SK-N-SH (cell line): Measurements from ENCODE around the gene TFCP2. TPM values are rescaled to one million over a fixed set of nuclear protein-coding genes. Genes with fewer than 3 reads are reported as not detected.

Source experiments
- CTCF ChIA-PET: fragments of 300-600, 350-600 bp; formaldehyde crosslinking; extraction: SDS; loops from one replicate; lab custom pipeline; 2021; lab: Yijun Ruan, JAX
- POLR2A ChIA-PET: fragments of 350-600 bp; sonication (Branson Sonifier 250); formaldehyde crosslinking; extraction: SDS; loops from one replicate; lab custom pipeline; 2020; ENCODE audit warnings: antibody characterized with exemption, inconsistent platforms; lab: Yijun Ruan, JAX
- DNase-seq: peaks from one replicate; pipeline ENCODE4 v3.0.0; 2012
- H2AFZ ChIP-seq: fragments of 200-600 bp; sonication (generic); 2 replicates; pipeline ENCODE4 v1.8.1; 2016; ENCODE audit warnings: antibody characterized with exemption, mild to moderate bottlenecking, low read depth
- H3F3A ChIP-seq: fragments of 200-600 bp; sonication (generic); replicated peaks from 2 replicates; pipeline ENCODE3; 2016; ENCODE audit warnings: antibody characterized with exemption, mild to moderate bottlenecking; ENCODE audit not compliant: insufficient read depth
- H3K27ac ChIP-seq, 2 experiments: fragments of 200-500 bp in 1 of 2; fragments of 200-600 bp in 1 of 2; sonication (Bioruptor generic) in 1 of 2; sonication (generic), shearing (Covaris generic) in 1 of 2; 2 replicates each; pipeline versions ENCODE4 v1.5.1 to v1.6.1; 2014 to 2016; ENCODE audit warnings: low read depth in 2 of 2, inconsistent platforms in 1 of 2, low read length in 1 of 2, mild to moderate bottlenecking in 1 of 2, mixed read lengths in 1 of 2
- H3K27me3 ChIP-seq: fragments of 200-600 bp; sonication (generic), shearing (Covaris generic); 2 replicates; pipeline ENCODE4 v1.6.1; 2016; ENCODE audit warnings: mixed run types; ENCODE audit not compliant: insufficient read depth
- H3K36me3 ChIP-seq, 2 experiments: fragments of 200-500 bp in 1 of 2; fragments of 200-600 bp in 1 of 2; sonication (Bioruptor generic) in 1 of 2; sonication (generic) in 1 of 2; replicated peaks in 1 of 2; 2 replicates each; pipeline versions ENCODE3 to v1.5.1; 2014 to 2016; ENCODE audit warnings: low read length in 1 of 2, mild to moderate bottlenecking in 1 of 2; ENCODE audit not compliant: insufficient read depth in 2 of 2, control insufficient read depth in 1 of 2
- H3K4me1 ChIP-seq, 2 experiments: fragments of 200-500 bp in 1 of 2; fragments of 200-600 bp in 1 of 2; sonication (Bioruptor generic) in 1 of 2; sonication (generic), shearing (Covaris generic) in 1 of 2; 2 replicates each; pipeline versions ENCODE4 v1.5.1 to v1.6.1; 2014 to 2016; ENCODE audit warnings: low read depth in 1 of 2, low read length in 1 of 2, mixed run types in 1 of 2; ENCODE audit not compliant: insufficient read depth in 2 of 2, control insufficient read depth in 1 of 2
- H3K4me2 ChIP-seq: fragments of 200-600 bp; sonication (generic), shearing (Covaris generic); 2 replicates; pipeline ENCODE4 v1.6.1; 2017; ENCODE audit warnings: mixed run types
- H3K4me3 ChIP-seq, 2 experiments: fragments of 200-500 bp in 1 of 2; fragments of 200-600 bp in 1 of 2; sonication (Bioruptor generic) in 1 of 2; sonication (generic), shearing (Covaris generic) in 1 of 2; 2 replicates each; pipeline versions ENCODE4 v1.5.1 to v1.8.1; 2014 to 2016; ENCODE audit warnings: low read depth in 2 of 2, inconsistent platforms in 1 of 2, low read length in 1 of 2, mild to moderate bottlenecking in 1 of 2, mixed read lengths in 1 of 2, moderate library complexity in 1 of 2
- H3K79me2 ChIP-seq: fragments of 200-600 bp; sonication (generic); 2 replicates; pipeline ENCODE4 v1.8.1; 2017; ENCODE audit warnings: mild to moderate bottlenecking; ENCODE audit not compliant: insufficient read depth
- H3K9ac ChIP-seq: fragments of 200-600 bp; sonication (generic); 2 replicates; pipeline ENCODE4 v1.6.1; 2017; ENCODE audit warnings: mixed run types
- H3K9me2 ChIP-seq: fragments of 200-600 bp; sonication (generic); 2 replicates; pipeline ENCODE4 v1.6.1; 2017; ENCODE audit warnings: mixed run types
- H3K9me3 ChIP-seq: fragments of 200-600 bp; sonication (generic); 2 replicates; pipeline ENCODE4 v1.6.1; 2017; ENCODE audit warnings: mixed run types, mild to moderate bottlenecking, moderate library complexity
- H4K20me1 ChIP-seq: fragments of 200-600 bp; sonication (generic); 2 replicates; pipeline ENCODE4 v1.6.1; 2017; ENCODE audit warnings: mild to moderate bottlenecking, mixed run types; ENCODE audit not compliant: insufficient read depth
- CHD2 ChIP-seq: fragments of 150-350 bp; IDR thresholded peaks from 2 replicates; pipeline ENCODE4 v1.6.1; 2018; ENCODE audit warnings: low read length; ENCODE audit not compliant: partially characterized antibody
- ELF1 ChIP-seq: IDR thresholded peaks from 2 replicates; pipeline ENCODE4 v1.4.0; 2012
- EP300 ChIP-seq, 2 experiments: IDR thresholded peaks; 2 replicates each; pipeline versions ENCODE4 v1.4.0 to v1.6.1; 2012; ENCODE audit warnings: borderline replicate concordance in 1 of 2, low read depth in 1 of 2, low read length in 1 of 2
- EZH2phosphoT487 ChIP-seq: fragments of 200-600 bp; sonication (generic); IDR thresholded peaks from 2 replicates; pipeline ENCODE4 v1.6.1; 2017; ENCODE audit warnings: low read depth, mixed run types, mild to moderate bottlenecking, antibody characterized with exemption, moderate library complexity, borderline replicate concordance
- FOSL2 ChIP-seq: IDR thresholded peaks from 2 replicates; pipeline ENCODE4 v1.4.0; 2012; ENCODE audit warnings: low read depth, mild to moderate bottlenecking, moderate library complexity, borderline replicate concordance
- FOXM1 ChIP-seq: IDR thresholded peaks from 2 replicates; pipeline ENCODE4 v1.4.0; 2012; ENCODE audit warnings: low read depth, mild to moderate bottlenecking
- GABPA ChIP-seq: IDR thresholded peaks from 2 replicates; pipeline ENCODE4 v1.4.0; 2012; ENCODE audit warnings: low read depth, mild to moderate bottlenecking
- GATA2 ChIP-seq: sonication (generic); formaldehyde crosslinking; IDR thresholded peaks from 2 replicates; pipeline ENCODE4 v1.5.0; 2020; ENCODE audit warnings: mild to moderate bottlenecking, missing genetic modification reagents
- JUND ChIP-seq: IDR thresholded peaks from 2 replicates; pipeline ENCODE4 v1.4.0; 2012
- MEF2A ChIP-seq: IDR thresholded peaks from 2 replicates; pipeline ENCODE4 v1.4.0; 2012; ENCODE audit warnings: low read depth, borderline replicate concordance
- MXI1 ChIP-seq: IDR thresholded peaks from 2 replicates; pipeline ENCODE4 v1.6.1; 2012; ENCODE audit warnings: mild to moderate bottlenecking, low read depth, low read length, improper control_type of control experiment
- NRF1 ChIP-seq: IDR thresholded peaks from 2 replicates; pipeline ENCODE4 v1.6.1; 2012; ENCODE audit warnings: low read depth, mild to moderate bottlenecking, low read length
- RFX5 ChIP-seq: IDR thresholded peaks from 2 replicates; pipeline ENCODE4 v1.6.1; 2012; ENCODE audit warnings: mild to moderate bottlenecking, improper control_type of control experiment, low read length
- RXRA ChIP-seq: IDR thresholded peaks from 2 replicates; pipeline ENCODE4 v1.4.0; 2012; ENCODE audit warnings: low read depth, mild to moderate bottlenecking, borderline replicate concordance
- SIN3A ChIP-seq: IDR thresholded peaks from 2 replicates; pipeline ENCODE4 v1.6.1; 2012; ENCODE audit warnings: low read depth, mild to moderate bottlenecking, low read length, moderate library complexity, borderline replicate concordance
- SMC3 ChIP-seq: IDR thresholded peaks from 2 replicates; pipeline ENCODE4 v1.6.1; 2012; ENCODE audit warnings: low read depth, low read length, improper control_type of control experiment
- TAF1 ChIP-seq: IDR thresholded peaks from 2 replicates; pipeline ENCODE4 v1.6.1; 2012; ENCODE audit warnings: low read depth, mild to moderate bottlenecking, low read length, moderate library complexity, borderline replicate concordance
- TCF12 ChIP-seq: IDR thresholded peaks from 2 replicates; pipeline ENCODE4 v1.4.0; 2012
- TEAD4 ChIP-seq: IDR thresholded peaks from 2 replicates; pipeline ENCODE4 v1.4.0; 2012; ENCODE audit warnings: mild to moderate bottlenecking, borderline replicate concordance; ENCODE audit not compliant: insufficient read depth
- YY1 ChIP-seq: IDR thresholded peaks from 2 replicates; pipeline ENCODE4 v1.4.0; 2012; ENCODE audit warnings: low read depth, mild to moderate bottlenecking
- WGBS: methylation state at CpG from one replicate; pipeline ENCODE4 v1.1.6; 2017; ENCODE audit warnings: low lambda C conversion rate; 5-methylcytosine and 5-hydroxymethylcytosine counted together
- polyA plus RNA-seq, 3 experiments: library from polyadenylated mRNA; depleted of rRNA; stranded (reverse); fragments of >200 nt; gene quantifications; 2 replicates each; pipeline ENCODE4 v1.2.3, GENCODE V29; 2012
- TF ChIP-seq, protein P1 (sequence below): fragments of 200-600 bp; sonication (generic); IDR thresholded peaks from 2 replicates; pipeline ENCODE4 v1.6.1; 2017; ENCODE audit warnings: antibody characterized with exemption, mild to moderate bottlenecking, moderate library complexity
- TF ChIP-seq, protein P2 (sequence below): IDR thresholded peaks from 2 replicates; pipeline ENCODE4; 2012
- TF ChIP-seq, protein P3 (sequence below): fragments of 150-350 bp; IDR thresholded peaks from 2 replicates; pipeline ENCODE4 v1.6.1; 2016; ENCODE audit warnings: mild to moderate bottlenecking, low read depth, low read length
- TF ChIP-seq, protein P4 (sequence below): IDR thresholded peaks from 2 replicates; pipeline ENCODE4 v1.4.0; 2012; ENCODE audit warnings: low read depth, borderline replicate concordance
- TF ChIP-seq, protein P5 (sequence below): IDR thresholded peaks from 2 replicates; pipeline ENCODE4 v1.4.0; 2012; ENCODE audit warnings: low read depth, borderline replicate concordance
- TF ChIP-seq, protein P6 (sequence below): IDR thresholded peaks from 2 replicates; pipeline ENCODE4 v1.4.0; 2012; ENCODE audit warnings: low read depth

Gene TFCP2
- polyA plus RNA-seq, 1 of the 3 experiments (the other 2 are of a cell fraction) = 18.1 TPM

DNA sequence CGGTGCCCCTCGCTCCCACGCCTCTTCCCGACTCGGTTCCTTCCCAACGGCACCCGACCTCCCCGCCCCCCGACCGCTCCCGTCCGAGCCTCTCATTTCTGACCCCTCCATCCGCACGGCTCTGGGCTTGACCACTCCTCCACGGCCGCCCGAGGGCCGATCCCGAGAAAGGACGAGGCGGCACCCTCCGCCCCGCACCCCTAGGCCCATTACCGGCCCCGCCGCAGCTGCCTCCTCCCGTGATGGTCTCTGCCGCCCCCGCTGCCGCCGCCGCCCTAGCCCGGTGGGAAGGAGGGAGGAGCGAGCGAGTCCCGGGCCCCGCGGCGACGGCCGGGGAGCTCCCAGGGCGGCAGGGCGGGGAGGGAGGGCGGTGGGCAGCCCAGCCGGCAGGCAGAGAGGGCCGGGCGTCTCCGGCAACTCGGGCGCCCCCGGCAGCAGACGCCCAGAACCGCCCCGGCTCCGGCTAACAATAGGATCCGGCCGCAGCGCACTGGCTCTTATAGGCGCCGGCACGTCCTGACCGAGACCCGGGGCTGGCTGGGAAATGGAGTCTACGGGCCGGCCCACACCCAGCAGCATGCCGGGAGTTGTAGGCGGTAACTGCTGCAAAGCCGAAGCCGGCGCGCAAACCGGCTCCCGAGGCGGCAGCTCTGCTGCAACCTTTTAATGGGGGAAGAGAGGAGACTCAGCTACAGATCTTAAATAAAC, 89.7 kb downstream of the TFCP2 start, which contains the start of gene CSRNP2:
Gene CSRNP2 (minus strand): TSS at position 471 of the 708 bp plus-strand sequence. CDS start 7,035 bp downstream, outside the sequence.
- peak within 1 kb of the TSS; percentile 93 for H2AFZ ChIP-seq
- H3K4me3 ChIP-seq = peak within 1 kb of the TSS; percentile 83 to 97
- H3K27ac ChIP-seq = peak within 1 kb of the TSS; percentile 86 to 90
- H3K9me2 ChIP-seq = no peaks in the 10 kb centered on the region
- POLR2A ChIA-PET = interaction anchor here (0.6 to 2.7 kb wide), 18 partner anchors 9 to 626 kb away, joined by 3 to 16 read pairs (median 4); partner anchors contain the start of genes DAZAP2, LETMD1, POU6F1 and SLC11A2
- peaks cover 6 to 7% of the 10 kb centered on the region in 2 experiments; a peak in 3 of 4 replicates for H3K4me1 ChIP-seq
- WGBS = 1% methylated on average over 21 of the region's 74 CpGs
- no peaks in the 10 kb centered on the region for H3K27me3 ChIP-seq
- H3F3A ChIP-seq = no peaks in the 10 kb centered on the region
- H3K4me2 ChIP-seq = peak within 1 kb of the TSS; percentile 75
- peaks cover 0 to 3% of the 10 kb centered on the region in 2 experiments for H3K36me3 ChIP-seq
- H3K79me2 ChIP-seq = peaks cover 49% of the 10 kb centered on the region
- H3K9ac ChIP-seq = peak within 1 kb of the TSS; percentile 98
- H4K20me1 ChIP-seq = peaks cover 31% of the 10 kb centered on the region
- H3K9me3 ChIP-seq = no peaks in the 10 kb centered on the region
- DNase-seq = peak; percentile 99
- CTCF ChIA-PET = interaction anchor here (0.7 kb wide), 1 partner anchor 871 kb away, joined by 3 read pairs; no protein-coding TSS in a partner anchor
- TF ChIP-seq ELF1 (0 out of 2 replicates have a peak, but pooled peaks have one; percentile 32), MXI1 (peak; percentile 70; the same call in 1 of the 2 replicates), TEAD4 (no peak), EZH2phosphoT487 (no peak), RXRA (no peak), FOSL2 (no peak), TAF1 (peak; percentile 98), SIN3A (peak; percentile 90; the same call in 1 of the 2 replicates), FOXM1 (no peak), NRF1 (no peak), JUND (no peak), TCF12 (no peak), EP300 (IDR thresholded peaks at IDR 0.05; ENCODE audit: borderline replicate concordance in 1 of 2, low read depth in 1 of 2, low read length in 1 of 2) (peak in 1 of 2 experiments; percentile 10; a peak in 1 of 4 replicates), YY1 (no peak), GABPA (peak; percentile 61; the same call in 1 of the 2 replicates), CHD2 (peak; percentile 65), GATA2 (CRISPR knock-in tag) (no peak), RFX5 (no peak), MEF2A (no peak), SMC3 (no peak)
- TF ChIP-seq, protein P1, sequence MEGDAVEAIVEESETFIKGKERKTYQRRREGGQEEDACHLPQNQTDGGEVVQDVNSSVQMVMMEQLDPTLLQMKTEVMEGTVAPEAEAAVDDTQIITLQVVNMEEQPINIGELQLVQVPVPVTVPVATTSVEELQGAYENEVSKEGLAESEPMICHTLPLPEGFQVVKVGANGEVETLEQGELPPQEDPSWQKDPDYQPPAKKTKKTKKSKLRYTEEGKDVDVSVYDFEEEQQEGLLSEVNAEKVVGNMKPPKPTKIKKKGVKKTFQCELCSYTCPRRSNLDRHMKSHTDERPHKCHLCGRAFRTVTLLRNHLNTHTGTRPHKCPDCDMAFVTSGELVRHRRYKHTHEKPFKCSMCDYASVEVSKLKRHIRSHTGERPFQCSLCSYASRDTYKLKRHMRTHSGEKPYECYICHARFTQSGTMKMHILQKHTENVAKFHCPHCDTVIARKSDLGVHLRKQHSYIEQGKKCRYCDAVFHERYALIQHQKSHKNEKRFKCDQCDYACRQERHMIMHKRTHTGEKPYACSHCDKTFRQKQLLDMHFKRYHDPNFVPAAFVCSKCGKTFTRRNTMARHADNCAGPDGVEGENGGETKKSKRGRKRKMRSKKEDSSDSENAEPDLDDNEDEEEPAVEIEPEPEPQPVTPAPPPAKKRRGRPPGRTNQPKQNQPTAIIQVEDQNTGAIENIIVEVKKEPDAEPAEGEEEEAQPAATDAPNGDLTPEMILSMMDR = no peak
- TF ChIP-seq, protein P2, sequence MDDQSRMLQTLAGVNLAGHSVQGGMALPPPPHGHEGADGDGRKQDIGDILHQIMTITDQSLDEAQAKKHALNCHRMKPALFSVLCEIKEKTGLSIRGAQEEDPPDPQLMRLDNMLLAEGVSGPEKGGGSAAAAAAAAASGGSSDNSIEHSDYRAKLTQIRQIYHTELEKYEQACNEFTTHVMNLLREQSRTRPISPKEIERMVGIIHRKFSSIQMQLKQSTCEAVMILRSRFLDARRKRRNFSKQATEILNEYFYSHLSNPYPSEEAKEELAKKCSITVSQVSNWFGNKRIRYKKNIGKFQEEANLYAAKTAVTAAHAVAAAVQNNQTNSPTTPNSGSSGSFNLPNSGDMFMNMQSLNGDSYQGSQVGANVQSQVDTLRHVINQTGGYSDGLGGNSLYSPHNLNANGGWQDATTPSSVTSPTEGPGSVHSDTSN = no peak
- TF ChIP-seq, protein P3, sequence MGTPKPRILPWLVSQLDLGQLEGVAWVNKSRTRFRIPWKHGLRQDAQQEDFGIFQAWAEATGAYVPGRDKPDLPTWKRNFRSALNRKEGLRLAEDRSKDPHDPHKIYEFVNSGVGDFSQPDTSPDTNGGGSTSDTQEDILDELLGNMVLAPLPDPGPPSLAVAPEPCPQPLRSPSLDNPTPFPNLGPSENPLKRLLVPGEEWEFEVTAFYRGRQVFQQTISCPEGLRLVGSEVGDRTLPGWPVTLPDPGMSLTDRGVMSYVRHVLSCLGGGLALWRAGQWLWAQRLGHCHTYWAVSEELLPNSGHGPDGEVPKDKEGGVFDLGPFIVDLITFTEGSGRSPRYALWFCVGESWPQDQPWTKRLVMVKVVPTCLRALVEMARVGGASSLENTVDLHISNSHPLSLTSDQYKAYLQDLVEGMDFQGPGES = no peak
- TF ChIP-seq, protein P4, sequence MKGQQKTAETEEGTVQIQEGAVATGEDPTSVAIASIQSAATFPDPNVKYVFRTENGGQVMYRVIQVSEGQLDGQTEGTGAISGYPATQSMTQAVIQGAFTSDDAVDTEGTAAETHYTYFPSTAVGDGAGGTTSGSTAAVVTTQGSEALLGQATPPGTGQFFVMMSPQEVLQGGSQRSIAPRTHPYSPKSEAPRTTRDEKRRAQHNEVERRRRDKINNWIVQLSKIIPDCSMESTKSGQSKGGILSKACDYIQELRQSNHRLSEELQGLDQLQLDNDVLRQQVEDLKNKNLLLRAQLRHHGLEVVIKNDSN = no peak
- TF ChIP-seq, protein P5, sequence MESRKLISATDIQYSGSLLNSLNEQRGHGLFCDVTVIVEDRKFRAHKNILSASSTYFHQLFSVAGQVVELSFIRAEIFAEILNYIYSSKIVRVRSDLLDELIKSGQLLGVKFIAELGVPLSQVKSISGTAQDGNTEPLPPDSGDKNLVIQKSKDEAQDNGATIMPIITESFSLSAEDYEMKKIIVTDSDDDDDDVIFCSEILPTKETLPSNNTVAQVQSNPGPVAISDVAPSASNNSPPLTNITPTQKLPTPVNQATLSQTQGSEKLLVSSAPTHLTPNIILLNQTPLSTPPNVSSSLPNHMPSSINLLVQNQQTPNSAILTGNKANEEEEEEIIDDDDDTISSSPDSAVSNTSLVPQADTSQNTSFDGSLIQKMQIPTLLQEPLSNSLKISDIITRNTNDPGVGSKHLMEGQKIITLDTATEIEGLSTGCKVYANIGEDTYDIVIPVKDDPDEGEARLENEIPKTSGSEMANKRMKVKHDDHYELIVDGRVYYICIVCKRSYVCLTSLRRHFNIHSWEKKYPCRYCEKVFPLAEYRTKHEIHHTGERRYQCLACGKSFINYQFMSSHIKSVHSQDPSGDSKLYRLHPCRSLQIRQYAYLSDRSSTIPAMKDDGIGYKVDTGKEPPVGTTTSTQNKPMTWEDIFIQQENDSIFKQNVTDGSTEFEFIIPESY = no peak
- TF ChIP-seq, protein P6, sequence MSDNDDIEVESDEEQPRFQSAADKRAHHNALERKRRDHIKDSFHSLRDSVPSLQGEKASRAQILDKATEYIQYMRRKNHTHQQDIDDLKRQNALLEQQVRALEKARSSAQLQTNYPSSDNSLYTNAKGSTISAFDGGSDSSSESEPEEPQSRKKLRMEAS = peak; percentile 44
